HG03280 (cell line): ENCODE results near the gene TPSB2.
"Not testable (repeated sequence)": the region's sequence is repeated elsewhere in the genome, so short reads cannot be mapped to it uniquely, and the experiment has no call there.

Source experiments
- ATAC-seq: cut with Tn5 transposase; IDR thresholded peaks from one replicate; pipeline ENCODE4 v1.9.1; 2021; ENCODE audit warnings: mild to moderate bottlenecking, moderate library complexity; ENCODE audit not compliant: unreplicated experiment

TPSB2 gene

DNA sequence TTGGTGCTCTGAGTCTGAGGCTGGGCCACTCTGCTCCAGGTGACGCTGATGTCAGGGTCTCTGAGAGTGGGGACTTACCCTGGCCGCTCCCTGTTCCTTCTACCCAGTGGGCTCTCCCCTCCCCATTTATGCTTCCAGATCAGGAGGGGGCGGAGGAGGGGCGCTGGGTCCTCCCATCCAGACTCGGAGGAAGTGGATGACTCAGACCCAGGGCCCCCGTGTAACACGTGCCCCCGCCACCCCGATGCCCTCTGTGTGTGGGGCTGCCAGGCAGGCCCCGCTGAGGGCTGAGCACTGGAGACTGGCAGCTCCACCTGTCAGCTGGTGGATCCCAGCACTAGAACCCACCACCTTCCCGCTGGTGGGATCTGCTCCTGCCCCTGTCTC, at the start of gene TPSB2:
Gene TPSB2 (minus strand): TSS at position 101 of the 387 bp plus-strand sequence. CDS start 233 bp downstream, outside the sequence.
- not testable (repeated sequence) for ATAC-seq

GRCh38 chr16:1279081-1279944, 49.3 kb upstream of the TPSB2 start:
- no peak for ATAC-seq

DNA sequence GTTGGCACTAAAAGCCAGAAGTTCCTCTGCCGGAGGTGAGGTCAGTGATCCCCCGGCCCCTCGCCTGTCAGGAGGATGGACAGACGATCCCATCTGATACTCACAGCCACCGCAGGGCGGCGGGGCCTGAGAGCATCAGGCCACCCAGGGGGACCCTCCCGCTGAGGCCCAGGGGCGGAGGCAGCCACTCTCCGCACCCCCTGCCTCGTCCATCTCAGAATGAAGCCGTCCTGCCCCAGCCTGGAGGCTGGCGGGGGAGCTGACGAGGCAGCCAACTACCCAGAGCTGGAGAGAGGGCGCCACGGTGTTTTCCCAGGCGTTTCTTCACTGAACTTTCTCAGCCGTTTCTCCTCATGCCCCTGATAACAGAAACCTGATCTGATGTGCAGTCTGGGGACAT, 48.5 kb upstream of the TPSB2 start:
- ATAC-seq, result no peak

DNA sequence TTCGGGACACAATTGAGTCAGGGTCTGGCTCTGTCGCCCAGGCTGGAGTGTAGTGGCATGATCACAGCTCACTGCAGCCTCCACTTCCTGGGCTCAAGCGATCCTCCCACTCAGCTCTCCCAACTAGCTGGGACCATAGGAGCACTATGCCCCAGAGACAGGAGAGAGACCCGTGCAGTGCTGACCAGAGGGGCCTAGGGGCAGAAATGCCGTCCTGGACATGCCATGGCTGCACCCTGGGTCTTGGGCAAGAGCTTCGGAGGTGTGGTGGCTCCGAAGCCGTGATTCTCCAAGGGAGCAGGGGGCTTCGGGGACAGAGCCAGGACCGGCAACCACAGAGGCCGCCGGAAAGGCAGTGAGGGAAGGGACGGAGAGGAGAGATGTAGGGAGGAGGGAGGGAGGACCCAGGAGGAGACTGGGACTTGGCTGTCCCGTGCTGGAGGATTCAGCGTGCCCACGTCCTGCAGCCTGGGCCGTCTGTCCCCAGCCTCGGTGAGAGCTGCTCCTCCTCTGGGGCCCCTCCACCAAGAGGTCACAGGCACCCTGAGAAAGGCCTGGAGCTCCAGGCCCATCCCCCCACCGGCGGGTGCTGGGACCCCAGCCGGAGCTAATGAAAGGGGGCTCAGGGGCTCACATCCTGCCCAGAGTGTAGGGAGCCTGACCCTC, 47.8 kb upstream of the TPSB2 start:
- ATAC-seq, result no peak

DNA sequence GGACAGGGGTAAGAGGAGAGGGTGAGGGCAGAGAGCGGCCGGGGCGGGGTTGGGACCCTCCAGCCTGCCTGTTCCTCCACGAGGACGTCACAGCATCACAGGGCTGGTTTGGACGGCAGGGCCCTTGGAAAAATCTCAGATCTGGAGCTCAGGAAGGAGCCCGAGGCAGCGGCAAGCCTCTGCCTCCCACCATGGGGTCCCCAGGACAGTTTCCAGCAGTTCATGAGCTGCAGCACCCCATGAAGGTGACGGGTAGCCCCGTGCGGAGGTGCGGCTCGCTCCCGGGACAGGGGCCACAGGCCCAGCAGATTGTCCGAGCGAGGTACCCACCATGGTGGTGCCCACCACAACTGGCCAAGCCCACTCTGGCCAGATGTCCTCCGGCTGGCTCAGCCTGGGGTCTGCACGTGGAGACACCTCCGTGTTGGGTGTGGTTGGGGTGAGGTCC, 47.2 kb upstream of the TPSB2 start:
- ATAC-seq, result no peak

DNA sequence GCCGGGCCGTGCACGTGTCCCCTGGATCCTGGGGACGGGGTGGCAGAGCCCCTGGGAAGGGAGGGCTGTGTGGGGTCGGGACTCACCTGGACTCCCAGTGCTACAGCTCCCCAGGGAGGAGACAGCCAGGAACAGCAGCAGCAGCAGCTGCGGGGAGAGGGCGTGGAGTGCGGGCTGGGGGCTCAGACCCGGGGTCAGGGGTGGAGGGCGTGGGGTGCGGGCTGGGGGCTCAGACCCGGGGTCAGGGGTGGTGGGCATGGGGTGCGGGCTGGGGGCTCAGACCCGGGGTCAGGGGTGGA, 46.5 kb upstream of the TPSB2 start:
- ATAC-seq, result no peak

DNA sequence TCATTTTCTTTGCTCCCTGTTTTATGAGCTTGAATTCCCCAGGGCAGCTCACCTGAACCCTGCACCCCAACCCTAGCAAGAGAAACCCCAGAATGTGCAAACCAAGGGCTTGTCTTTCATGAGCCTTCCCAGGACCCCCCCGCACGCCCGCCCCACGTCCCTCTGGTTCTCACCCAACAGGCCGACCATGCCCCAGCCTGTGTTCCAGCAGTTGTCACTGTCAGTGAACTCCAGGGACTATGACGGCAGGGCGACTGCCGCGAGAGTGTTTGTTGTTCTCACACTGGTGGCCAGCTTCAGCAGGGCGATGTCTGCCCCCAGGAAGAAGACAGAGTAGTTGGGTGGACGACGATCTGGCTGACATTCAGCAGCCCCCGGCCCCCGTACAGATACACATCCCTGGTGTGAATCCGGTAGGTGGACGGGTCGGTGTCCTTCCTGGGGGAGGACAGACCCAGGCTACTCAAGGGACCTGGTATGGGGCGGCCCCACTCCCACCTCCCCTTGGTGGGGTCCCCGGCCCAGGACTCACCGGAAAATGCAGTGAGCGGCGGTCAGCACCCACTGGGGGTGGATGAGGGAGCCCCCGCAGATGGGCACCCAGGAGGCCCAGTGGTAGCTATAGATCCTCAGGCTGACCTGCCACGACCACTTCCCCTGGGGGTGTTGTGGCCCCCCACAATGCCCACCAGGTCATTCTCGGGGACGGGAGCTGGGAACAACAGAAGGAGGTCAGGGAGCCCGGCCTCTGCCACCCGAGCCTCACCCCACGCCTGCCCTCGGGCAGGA, 46.0 kb upstream of the TPSB2 start:
- no peak for ATAC-seq

- ATAC-seq, result no peak
These were observed 44.8 kb upstream of the TPSB2 start for GRCh38 chr16:1274767-1275166.

DNA sequence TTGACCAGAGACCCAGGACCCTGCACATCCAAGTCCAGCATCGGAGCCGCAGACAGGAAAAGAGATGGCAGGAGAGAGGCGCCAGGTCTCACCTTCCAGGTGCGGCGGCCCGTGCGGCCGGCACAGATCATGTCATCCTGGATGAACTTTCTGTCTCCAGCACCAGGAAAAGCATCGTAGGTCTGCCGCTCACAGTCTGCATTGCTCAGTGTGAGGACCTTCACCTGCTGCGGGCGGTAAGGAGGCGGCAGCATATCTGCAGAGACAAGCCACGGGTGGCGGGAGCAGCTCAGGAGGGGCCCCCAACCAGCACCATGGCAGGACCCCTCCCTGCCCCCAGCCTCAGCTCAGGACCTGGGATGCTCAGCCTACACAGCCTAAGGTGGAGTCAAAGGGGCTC, 43.8 kb upstream of the TPSB2 start:
- no peak for ATAC-seq

GRCh38 chr16:1272453-1273198, 42.6 kb upstream of the TPSB2 start:
- no peak for ATAC-seq

- not testable (repeated sequence) for ATAC-seq
These were observed 41.9 kb upstream of the TPSB2 start for GRCh38 chr16:1271724-1272413.

DNA sequence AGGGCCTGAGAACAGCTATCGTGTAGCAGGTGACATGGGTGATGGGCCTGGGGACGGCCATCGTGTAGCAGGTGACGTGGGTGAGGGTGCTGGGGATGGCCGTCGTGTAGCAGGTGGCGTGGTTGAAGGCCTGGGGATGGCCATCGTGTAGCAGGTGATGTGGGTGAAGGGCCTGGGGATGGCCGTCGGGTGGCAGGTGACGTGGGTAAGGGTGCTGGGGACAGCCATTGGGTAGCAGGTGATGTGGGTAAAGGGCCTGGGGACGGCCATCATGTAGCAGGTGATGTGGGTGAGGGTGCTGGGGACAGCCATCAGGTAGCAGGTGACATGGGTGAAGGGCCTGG, 41.4 kb upstream of the TPSB2 start:
- no peak for ATAC-seq

DNA sequence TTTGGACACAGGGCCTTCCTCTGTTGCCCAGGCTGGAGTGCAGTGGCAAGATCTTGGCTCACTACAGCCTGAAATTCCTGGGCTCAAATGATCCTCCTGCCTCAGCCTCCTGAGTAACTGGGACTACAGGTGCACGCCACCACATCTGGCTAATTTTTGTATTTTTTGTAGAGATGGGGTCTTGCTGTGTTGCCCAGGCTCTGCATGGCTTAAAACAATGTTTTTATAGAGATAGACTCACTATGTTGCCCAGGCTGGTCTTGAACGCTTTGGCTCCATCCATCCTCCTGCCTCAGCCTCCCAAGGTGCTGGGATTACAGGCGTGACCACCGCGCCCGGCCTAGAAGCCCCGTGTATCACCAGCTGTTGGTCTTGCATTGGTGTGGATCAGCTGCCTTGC, 39.4 kb upstream of the TPSB2 start:
- ATAC-seq, result not testable (repeated sequence)

- ATAC-seq, result no peak
These were observed 35.8 kb upstream of the TPSB2 start for GRCh38 chr16:1265826-1266225.

DNA sequence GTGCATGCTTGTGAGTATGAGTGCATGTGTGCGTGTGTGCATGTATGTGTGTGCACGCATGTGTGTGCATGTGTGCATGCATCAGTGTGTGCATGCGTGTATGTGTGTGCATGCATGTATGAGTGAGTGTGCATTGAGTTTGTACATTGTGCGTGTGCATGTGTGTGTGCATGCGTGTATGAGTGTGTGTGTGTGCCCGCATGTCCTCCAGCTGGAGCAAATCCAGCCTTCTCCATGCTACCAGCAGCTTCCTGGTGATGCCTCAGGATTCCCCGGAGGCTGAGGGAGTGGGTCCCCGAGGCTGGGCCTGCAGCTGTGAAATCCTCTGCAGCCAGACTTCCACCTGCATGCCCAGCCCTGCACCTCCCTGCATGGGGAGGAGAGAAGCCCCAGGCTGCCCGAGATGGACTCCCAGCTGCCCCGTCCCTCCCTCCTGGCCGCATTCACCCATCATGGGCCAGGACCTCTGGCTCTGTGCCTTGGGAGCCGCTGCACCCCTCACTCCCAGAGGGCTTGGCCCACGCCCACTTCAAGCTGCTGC, 35.2 kb upstream of the TPSB2 start:
- ATAC-seq, result no peak

DNA sequence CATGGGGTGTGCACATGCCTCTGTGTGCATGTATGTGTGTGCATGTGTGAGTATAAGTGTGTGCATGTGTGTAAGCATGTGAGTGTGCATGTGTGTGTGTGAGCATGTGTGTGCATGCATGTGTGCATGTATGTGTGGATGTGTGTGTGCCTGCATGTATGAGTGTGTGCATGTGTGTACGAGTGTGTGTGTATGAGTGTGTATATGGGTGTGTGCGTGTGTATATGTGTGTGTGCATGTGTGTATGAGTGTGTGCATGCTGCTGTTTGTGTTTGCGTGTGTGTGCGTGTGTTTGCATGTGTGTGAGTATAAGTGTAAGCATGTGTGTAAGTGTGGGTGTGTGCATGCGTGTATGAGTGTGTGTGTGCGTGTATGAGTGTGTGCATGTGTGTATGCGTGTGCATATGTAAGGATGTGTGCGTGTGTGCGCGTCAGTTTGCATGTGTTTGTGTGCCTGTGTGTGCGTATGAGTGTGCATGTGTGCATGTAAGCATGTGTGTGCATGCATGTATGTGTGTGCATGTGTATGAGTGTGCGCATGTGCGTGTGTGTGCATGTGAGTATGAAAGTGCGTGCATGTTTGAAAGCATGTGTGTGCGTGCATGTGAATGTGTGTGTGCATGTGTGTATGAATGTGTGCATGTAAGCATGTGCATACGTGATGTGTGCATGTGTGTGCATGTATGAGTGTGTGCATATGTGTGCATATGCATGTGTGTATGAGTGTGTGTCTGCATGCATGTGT, 34.5 kb upstream of the TPSB2 start:
- ATAC-seq, result no peak

DNA sequence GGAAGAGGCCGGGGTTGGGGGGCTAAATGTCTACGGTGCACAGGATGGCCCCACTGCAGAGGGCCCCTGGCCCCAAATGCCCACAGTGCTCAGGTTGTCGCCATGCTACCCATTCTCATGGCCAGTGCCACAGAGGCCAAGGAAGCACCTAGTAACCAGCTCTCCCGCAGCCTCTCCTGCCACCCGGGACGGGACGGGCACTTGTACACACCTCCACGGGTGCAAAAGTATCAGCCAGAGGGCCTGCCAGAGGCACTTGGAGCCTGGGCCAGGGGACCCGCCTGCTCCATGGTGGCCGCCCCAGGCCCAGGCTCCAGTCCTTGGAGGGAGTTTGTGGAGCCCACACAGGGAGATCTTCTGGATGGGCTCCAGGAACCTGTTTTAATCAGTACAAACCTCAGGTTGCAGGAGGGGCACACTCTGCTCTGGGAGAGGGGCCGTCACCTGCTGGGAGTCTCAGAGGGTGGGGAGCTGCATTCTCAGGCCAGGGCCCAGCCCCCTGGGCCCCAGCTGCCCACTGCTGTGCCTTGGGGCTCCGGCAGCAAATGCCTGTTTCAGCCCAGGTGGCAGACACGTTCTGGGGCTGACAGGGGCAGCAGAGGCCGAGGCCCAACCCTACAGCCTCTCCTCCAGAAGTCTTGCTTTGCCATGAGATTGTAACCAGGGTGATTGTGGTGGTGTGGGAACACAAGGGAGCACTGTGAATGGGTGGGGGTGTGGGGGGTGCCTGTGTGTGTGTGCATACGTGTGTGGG, 33.8 kb upstream of the TPSB2 start:
- ATAC-seq, result no peak

DNA sequence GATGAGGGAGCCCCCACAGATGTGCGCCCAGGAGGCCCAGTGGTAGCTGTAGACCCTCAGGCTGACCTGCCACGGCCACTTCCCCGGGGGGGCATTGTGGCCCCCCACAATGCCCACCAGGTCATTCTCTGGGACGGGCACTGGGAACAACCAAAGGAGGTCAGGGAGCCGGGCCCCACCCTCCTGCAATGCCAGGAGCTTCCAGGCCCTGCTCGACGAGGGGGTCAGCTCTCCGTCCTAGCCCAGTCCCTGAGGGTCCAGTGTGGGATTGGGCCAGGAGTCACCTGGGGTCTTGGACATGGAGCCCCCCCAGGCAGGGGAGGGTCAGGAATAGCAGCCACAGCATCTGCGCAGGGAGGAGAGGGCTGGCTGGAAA, 32.9 kb upstream of the TPSB2 start:
- ATAC-seq, result no peak
